Mesendoderm (in vitro differentiated cells): Measurements from ENCODE around the gene ZFP36. TPM values are rescaled to one million over a fixed set of nuclear protein-coding genes. Genes with fewer than 3 reads are reported as not detected.

ENCODE experiments used
- DNase-seq: peaks from one replicate; pipeline ENCODE4 v3.0.0; 2013
- H2AK5ac ChIP-seq: 2 replicates; pipeline ENCODE4 v1.6.1; 2013; ENCODE audit warnings: low read length, inconsistent platforms
- H2BK120ac ChIP-seq: 2 replicates; pipeline ENCODE4 v1.6.1; 2013; ENCODE audit warnings: low read depth, mild to moderate bottlenecking, low read length, moderate library complexity, mixed read lengths
- H2BK15ac ChIP-seq: replicated peaks from 2 replicates; pipeline ENCODE4 v1.6.1; 2013; ENCODE audit warnings: low read depth, mild to moderate bottlenecking, moderate library complexity
- H2BK5ac ChIP-seq: 2 replicates; pipeline ENCODE4 v1.6.1; 2013; ENCODE audit warnings: low read length, inconsistent platforms
- H3K18ac ChIP-seq: 2 replicates; pipeline ENCODE4 v1.6.1; 2013; ENCODE audit warnings: mild to moderate bottlenecking, low read length, mixed read lengths
- H3K23ac ChIP-seq: one replicate; pipeline ENCODE4 v1.6.1; 2013; ENCODE audit warnings: low read length
- H3K27ac ChIP-seq: 2 replicates; pipeline ENCODE4 v1.5.1; 2013; ENCODE audit warnings: low read depth, mild to moderate bottlenecking, inconsistent platforms, low read length, moderate library complexity
- H3K27me3 ChIP-seq: 2 replicates; pipeline ENCODE4 v1.6.1; 2013; ENCODE audit warnings: low read length, control low read depth, mild to moderate bottlenecking, inconsistent platforms; ENCODE audit not compliant: insufficient read depth, poor library complexity
- H3K36me3 ChIP-seq: 2 replicates; pipeline ENCODE4 v1.6.1; 2013; ENCODE audit warnings: low read length, inconsistent platforms; ENCODE audit not compliant: control insufficient read depth, insufficient read depth
- H3K4ac ChIP-seq: one replicate; pipeline ENCODE4 v1.6.1; 2013; ENCODE audit warnings: low read depth, mild to moderate bottlenecking, low read length, moderate library complexity
- H3K4me1 ChIP-seq: 2 replicates; pipeline ENCODE4 v1.6.1; 2013; ENCODE audit warnings: low read depth, low read length, inconsistent platforms; ENCODE audit not compliant: control insufficient read depth
- H3K4me2 ChIP-seq: 2 replicates; pipeline ENCODE4 v1.6.1; 2013; ENCODE audit warnings: low read length
- H3K4me3 ChIP-seq: 2 replicates; pipeline ENCODE4 v1.5.1; 2013; ENCODE audit warnings: mild to moderate bottlenecking, low read length
- H3K56ac ChIP-seq: one replicate; pipeline ENCODE4 v1.6.1; 2013; ENCODE audit warnings: low read length
- H3K79me1 ChIP-seq: 2 replicates; pipeline ENCODE4 v1.6.1; 2013; ENCODE audit warnings: low read length, inconsistent platforms
- H3K79me2 ChIP-seq: 2 replicates; pipeline ENCODE4 v1.6.1; 2013; ENCODE audit warnings: mild to moderate bottlenecking, low read length; ENCODE audit not compliant: control insufficient read depth, insufficient read depth
- H3K9ac ChIP-seq: 2 replicates; pipeline ENCODE4 v1.6.1; 2013; ENCODE audit warnings: low read length, inconsistent platforms
- H4K5ac ChIP-seq: one replicate; pipeline ENCODE4 v1.6.1; 2013; ENCODE audit warnings: low read length
- H4K8ac ChIP-seq: one replicate; pipeline ENCODE4 v1.6.1; 2013; ENCODE audit warnings: low read depth, mild to moderate bottlenecking, control low read depth, low read length, moderate library complexity
- WGBS: extraction: QIAGEN DNeasy Blood & Tissue Kit; methylation state at CpG from one replicate; pipeline ENCODE4 v1.1.7; 2013; ENCODE audit warnings: low lambda C conversion rate, missing lambda C conversion rate; ENCODE audit not compliant: insufficient coverage; ENCODE audit errors: extremely low coverage; 5-methylcytosine and 5-hydroxymethylcytosine counted together
- polyA plus RNA-seq, 2 experiments: library from polyadenylated mRNA; stranded (reverse); fragments of 200-250 nt; gene quantifications; one replicate each; pipeline ENCODE4 v1.2.3, GENCODE V29; 2013

The ZFP36 gene, protein sequence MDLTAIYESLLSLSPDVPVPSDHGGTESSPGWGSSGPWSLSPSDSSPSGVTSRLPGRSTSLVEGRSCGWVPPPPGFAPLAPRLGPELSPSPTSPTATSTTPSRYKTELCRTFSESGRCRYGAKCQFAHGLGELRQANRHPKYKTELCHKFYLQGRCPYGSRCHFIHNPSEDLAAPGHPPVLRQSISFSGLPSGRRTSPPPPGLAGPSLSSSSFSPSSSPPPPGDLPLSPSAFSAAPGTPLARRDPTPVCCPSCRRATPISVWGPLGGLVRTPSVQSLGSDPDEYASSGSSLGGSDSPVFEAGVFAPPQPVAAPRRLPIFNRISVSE
- 13.9 TPM for polyA plus RNA-seq (2013, experiment 1 of 2)
- 13.7 TPM for polyA plus RNA-seq (2013, experiment 2 of 2)

DNA sequence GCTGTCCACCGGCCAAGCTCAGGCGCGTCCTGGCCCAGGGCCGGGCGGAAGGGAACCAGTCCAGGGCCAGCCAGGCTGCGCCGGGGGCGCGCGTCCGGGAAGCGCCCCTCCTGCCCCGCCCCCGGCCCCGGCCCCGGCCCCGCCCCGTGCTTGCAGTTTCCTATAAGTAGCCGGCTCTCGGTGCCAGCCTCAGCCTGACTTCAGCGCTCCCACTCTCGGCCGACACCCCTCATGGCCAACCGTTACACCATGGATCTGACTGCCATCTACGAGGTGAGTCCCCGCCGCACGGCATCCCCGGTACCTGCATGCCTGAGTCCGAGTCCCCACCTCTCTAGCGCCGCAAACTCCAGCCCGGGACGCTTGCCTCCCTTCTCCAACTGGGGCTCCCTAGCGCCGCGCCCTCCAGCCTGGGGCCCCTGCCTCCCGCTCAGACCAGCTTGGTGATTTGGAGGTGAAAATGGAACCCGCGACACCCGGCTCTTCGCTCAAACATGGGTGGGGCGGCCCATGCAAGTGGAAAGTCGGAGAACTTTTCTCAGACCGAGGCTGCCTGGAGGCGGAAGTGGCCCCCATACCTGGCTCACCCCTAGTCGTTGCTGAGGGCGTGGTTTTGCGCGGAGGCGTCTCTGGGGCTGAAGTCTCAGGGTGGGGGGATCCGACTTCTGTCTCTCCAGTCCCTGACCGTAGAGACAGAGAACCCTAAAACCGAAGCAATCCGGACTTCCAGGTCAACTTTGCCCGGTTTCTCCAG, at the start of gene ZFP36:
ZFP36 (plus strand) TSS at position 192 of the 754 bp plus-strand sequence; CDS start at position 250, 58 bp downstream.
- peak within 1 kb of the TSS; percentile 71 for H3K27ac ChIP-seq
- no peak within 1 kb of the TSS for H4K5ac ChIP-seq
- H2BK15ac ChIP-seq: no peak within 1 kb of the TSS
- H3K4me3 ChIP-seq: peak within 1 kb of the TSS; percentile 97
- no peaks in the 10 kb centered on the region for H3K36me3 ChIP-seq
- DNase-seq: peak; percentile 84
- H3K9ac ChIP-seq: peak within 1 kb of the TSS; percentile 99
- H3K79me1 ChIP-seq: no peaks in the 10 kb centered on the region
- H2AK5ac ChIP-seq: no peak within 1 kb of the TSS
- no CpG with 5 or more reads among the region's 56 CpGs for WGBS
- H3K79me2 ChIP-seq: peaks cover 21% of the 10 kb centered on the region
- no peak within 1 kb of the TSS for H2BK120ac ChIP-seq
- peak within 1 kb of the TSS; percentile 97 for H3K56ac ChIP-seq
- H2BK5ac ChIP-seq: peak within 1 kb of the TSS; percentile 81
- peak within 1 kb of the TSS; percentile 27 for H3K4ac ChIP-seq
- H3K18ac ChIP-seq: peak within 1 kb of the TSS; percentile 51
- H3K4me2 ChIP-seq: peak within 1 kb of the TSS; percentile 82
- peak within 1 kb of the TSS; percentile 94 for H3K23ac ChIP-seq
- no peak within 1 kb of the TSS for H4K8ac ChIP-seq
- H3K27me3 ChIP-seq: no peaks in the 10 kb centered on the region
- peaks cover 18% of the 10 kb centered on the region for H3K4me1 ChIP-seq

DNA sequence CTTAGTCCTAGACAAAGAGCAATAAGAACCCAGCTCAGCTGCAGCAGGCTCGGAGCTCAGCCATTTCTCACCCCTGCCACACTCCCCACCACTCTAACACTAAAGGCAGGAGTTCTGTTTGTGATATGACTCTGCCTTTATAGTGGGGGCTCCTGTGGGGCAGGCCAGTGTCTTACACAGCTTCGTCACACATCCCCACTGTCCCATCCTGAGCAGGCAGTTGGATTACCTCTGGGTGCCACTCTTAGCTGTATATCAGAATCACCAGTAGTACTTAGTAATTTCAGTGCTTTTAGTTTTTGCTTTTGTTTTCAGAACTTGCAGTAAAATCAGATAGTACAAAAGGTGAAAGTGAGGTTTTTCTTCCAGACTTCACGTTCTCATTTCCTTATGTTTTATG, 47.6 kb upstream of the ZFP36 start:
- Histone ChIP-seq H3K9ac (no peak overlapping the region), H2BK120ac (no peak overlapping the region), H3K56ac (no peak overlapping the region), H3K18ac (no peak overlapping the region), H3K36me3 (peaks cover 31% of the 10 kb centered on the region), H3K23ac (no peak overlapping the region), H3K4me1 (no peaks in the 10 kb centered on the region), H3K4me3 (no peak overlapping the region), H4K8ac (no peak overlapping the region), H3K27ac (no peak overlapping the region), H2BK15ac (no peak overlapping the region), H3K4me2 (no peak overlapping the region), H2AK5ac (no peak overlapping the region), H3K79me2 (no peaks in the 10 kb centered on the region), H2BK5ac (no peak overlapping the region), H3K4ac (no peak overlapping the region), H3K27me3 (no peaks in the 10 kb centered on the region), H4K5ac (no peak overlapping the region), H3K79me1 (no peaks in the 10 kb centered on the region)
- no peak for DNase-seq
- no CpG with 5 or more reads among the region's 3 CpGs for WGBS

DNA sequence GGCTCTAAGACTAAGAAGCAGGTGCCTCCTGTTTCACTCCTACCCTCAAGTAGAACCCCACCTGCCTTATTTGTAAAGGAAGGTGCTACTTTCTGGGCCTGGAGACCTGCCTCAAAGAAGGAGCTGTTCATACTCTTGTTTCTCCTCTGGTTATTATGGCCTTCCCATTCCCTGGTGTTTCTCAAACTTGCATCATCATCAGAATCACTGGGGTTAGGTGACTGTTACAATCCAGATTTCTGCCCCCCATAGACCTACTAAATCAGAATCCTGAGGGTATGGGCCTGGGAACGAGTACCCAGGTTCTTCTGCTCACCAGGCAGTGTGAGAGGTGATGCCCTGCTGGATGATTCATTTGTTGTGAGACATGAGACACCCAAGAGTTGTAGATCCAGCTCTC, 46.0 kb upstream of the ZFP36 start:
- H2BK15ac ChIP-seq: no peak overlapping the region
- H3K27me3 ChIP-seq: no peaks in the 10 kb centered on the region
- H3K18ac ChIP-seq: no peak overlapping the region
- no peak overlapping the region for H3K4me2 ChIP-seq
- H3K36me3 ChIP-seq: peaks cover 26% of the 10 kb centered on the region
- H3K23ac ChIP-seq: no peak overlapping the region
- H4K8ac ChIP-seq: no peak overlapping the region
- no peak overlapping the region for H3K27ac ChIP-seq
- H3K79me2 ChIP-seq: no peaks in the 10 kb centered on the region
- H2BK5ac ChIP-seq: no peak overlapping the region
- no peak for DNase-seq
- no peak overlapping the region for H3K4me3 ChIP-seq
- H3K56ac ChIP-seq: no peak overlapping the region
- H3K4ac ChIP-seq: no peak overlapping the region
- no peak overlapping the region for H2AK5ac ChIP-seq
- no peak overlapping the region for H4K5ac ChIP-seq
- no peak overlapping the region for H3K9ac ChIP-seq
- H3K79me1 ChIP-seq: no peaks in the 10 kb centered on the region
- WGBS: no CpG with 5 or more reads among the region's 1 CpG
- H2BK120ac ChIP-seq: no peak overlapping the region
- no peaks in the 10 kb centered on the region for H3K4me1 ChIP-seq

DNA sequence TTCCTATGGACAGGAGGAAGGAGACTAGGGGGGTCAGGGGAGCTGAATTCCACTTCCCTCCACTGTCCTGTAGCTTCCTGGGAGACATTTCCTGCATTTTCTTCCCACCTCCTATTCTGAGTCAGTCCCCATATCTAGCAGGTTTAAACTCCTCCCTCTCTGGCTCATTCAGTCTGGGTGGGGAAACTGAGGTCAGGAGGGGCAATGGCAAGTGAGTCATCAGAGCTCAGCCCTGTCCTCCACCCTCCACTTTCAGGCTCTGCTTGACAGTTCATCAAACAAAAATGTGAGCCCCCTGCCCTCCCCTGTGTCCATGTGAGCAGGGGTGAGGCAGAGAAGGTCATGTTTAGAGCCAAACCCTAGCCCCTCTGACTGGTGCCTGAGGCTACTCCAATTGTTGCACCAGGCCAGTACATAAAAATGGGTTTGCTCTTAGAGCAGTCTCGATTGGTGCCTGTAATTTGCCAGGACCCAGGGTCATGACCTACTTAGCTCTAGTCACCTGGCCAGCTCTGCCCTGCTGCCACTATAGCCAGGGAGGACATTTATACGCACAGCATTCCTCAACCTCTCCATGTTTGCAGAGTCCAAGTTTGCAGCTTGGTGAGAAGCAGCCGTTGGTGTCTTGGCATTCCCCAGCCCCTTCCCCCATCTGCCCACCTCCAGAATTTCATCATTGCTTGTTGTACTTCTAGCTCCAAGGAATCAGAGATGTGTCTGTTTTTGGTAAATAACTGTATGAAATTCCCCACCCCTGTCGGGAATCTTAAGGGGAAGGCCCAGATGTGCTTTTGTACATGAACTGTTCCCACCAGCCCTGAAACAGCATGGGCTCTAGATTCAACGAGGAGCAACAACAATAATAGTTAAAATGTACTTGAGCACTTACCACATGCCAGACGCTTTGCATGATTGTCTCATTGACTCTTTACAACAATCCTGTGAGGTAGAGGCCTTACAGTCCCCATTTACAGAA, 43.7 kb upstream of the ZFP36 start:
- no peak overlapping the region for H2BK120ac ChIP-seq
- H3K23ac ChIP-seq: no peak overlapping the region
- H3K27ac ChIP-seq: no peak overlapping the region
- no peak overlapping the region for H2AK5ac ChIP-seq
- H4K8ac ChIP-seq: no peak overlapping the region
- peaks cover 14% of the 10 kb centered on the region for H3K36me3 ChIP-seq
- H3K27me3 ChIP-seq: no peaks in the 10 kb centered on the region
- no peaks in the 10 kb centered on the region for H3K79me1 ChIP-seq
- no peak overlapping the region for H2BK5ac ChIP-seq
- no CpG with 5 or more reads among the region's 6 CpGs for WGBS
- H3K56ac ChIP-seq: no peak overlapping the region
- no peak overlapping the region for H3K18ac ChIP-seq
- no peaks in the 10 kb centered on the region for H3K79me2 ChIP-seq
- H3K9ac ChIP-seq: no peak overlapping the region
- no peak overlapping the region for H2BK15ac ChIP-seq
- no peak overlapping the region for H3K4me3 ChIP-seq
- no peaks in the 10 kb centered on the region for H3K4me1 ChIP-seq
- H3K4me2 ChIP-seq: no peak overlapping the region
- no peak for DNase-seq
- H3K4ac ChIP-seq: no peak overlapping the region
- H4K5ac ChIP-seq: no peak overlapping the region

DNA sequence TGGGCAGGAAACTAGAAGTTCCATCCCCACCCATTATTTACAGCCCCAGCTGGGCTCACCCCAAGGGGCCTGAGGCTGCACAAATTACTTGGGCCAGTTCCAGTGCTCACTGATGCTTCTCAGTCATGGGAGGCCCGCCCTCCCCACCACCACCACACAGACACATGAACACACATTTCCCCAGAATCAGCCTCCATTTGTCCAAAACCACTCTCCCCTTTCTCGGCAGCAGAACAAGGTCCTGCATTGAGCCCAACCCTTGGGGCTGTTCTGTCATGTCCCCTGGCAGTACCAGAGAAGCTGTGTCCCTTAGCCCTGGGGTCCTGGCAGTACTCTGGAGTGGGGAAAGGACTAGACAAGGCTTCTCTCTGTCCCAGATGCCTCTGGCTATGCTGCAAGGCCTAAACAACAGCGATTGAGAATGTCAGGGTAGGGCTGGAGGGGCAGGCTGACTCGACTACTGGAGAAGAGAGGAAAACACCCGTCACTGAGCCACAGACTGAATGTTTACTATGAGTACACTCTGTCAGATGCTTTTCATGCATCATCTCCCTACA, 42.7 kb upstream of the ZFP36 start:
- no peaks in the 10 kb centered on the region for H3K4me1 ChIP-seq
- no peaks in the 10 kb centered on the region for H3K27me3 ChIP-seq
- H3K79me1 ChIP-seq: no peaks in the 10 kb centered on the region
- H4K8ac ChIP-seq: no peak overlapping the region
- no peak overlapping the region for H3K4me3 ChIP-seq
- H2AK5ac ChIP-seq: no peak overlapping the region
- H3K79me2 ChIP-seq: no peaks in the 10 kb centered on the region
- no peak overlapping the region for H2BK15ac ChIP-seq
- no peak overlapping the region for H3K4me2 ChIP-seq
- no peak overlapping the region for H3K27ac ChIP-seq
- no peak overlapping the region for H3K4ac ChIP-seq
- no peak for DNase-seq
- no peak overlapping the region for H3K56ac ChIP-seq
- no CpG with 5 or more reads among the region's 5 CpGs for WGBS
- H3K9ac ChIP-seq: no peak overlapping the region
- no peak overlapping the region for H3K18ac ChIP-seq
- no peak overlapping the region for H2BK5ac ChIP-seq
- H3K23ac ChIP-seq: no peak overlapping the region
- H3K36me3 ChIP-seq: peaks cover 14% of the 10 kb centered on the region
- no peak overlapping the region for H4K5ac ChIP-seq
- no peak overlapping the region for H2BK120ac ChIP-seq
